OCI-LY1 (cell line): ENCODE data around the gene TRPM5.

Source experiments
- H2AFZ ChIP-seq: fragments of 200-600 bp; sonication (generic), shearing (Covaris generic); 2 replicates; pipeline ENCODE4 v1.6.0; 2014; ENCODE audit warnings: antibody characterized with exemption, mild to moderate bottlenecking, low read length
- H3F3A ChIP-seq: fragments of 200-600 bp; sonication (generic), shearing (Covaris generic); 2 replicates; pipeline ENCODE4 v1.6.0; 2014; ENCODE audit warnings: mild to moderate bottlenecking, antibody characterized with exemption, low read length, moderate library complexity; ENCODE audit not compliant: insufficient read depth
- H3K27ac ChIP-seq: fragments of 200-600 bp; sonication (generic); 2 replicates; pipeline ENCODE4 v1.5.1; 2014; ENCODE audit warnings: low read length, mixed run types, mild to moderate bottlenecking, low read depth; ENCODE audit not compliant: poor library complexity, severe bottlenecking
- H3K27me3 ChIP-seq: fragments of 200-600 bp; sonication (generic); 2 replicates; pipeline ENCODE4 v1.6.0; 2014; ENCODE audit warnings: antibody characterized with exemption, mild to moderate bottlenecking, low read length, moderate library complexity; ENCODE audit not compliant: insufficient read depth
- H3K36me3 ChIP-seq: fragments of 200-600 bp; sonication (generic); 2 replicates; pipeline ENCODE4 v1.6.1; 2014; ENCODE audit warnings: mild to moderate bottlenecking, antibody characterized with exemption, low read length, moderate library complexity, mixed read lengths; ENCODE audit not compliant: insufficient read depth
- H3K4me1 ChIP-seq: fragments of 200-600 bp; sonication (generic); 2 replicates; pipeline ENCODE4 v1.5.1; 2014; ENCODE audit warnings: mild to moderate bottlenecking, low read length, moderate library complexity; ENCODE audit not compliant: insufficient read depth, severe bottlenecking
- H3K4me2 ChIP-seq: fragments of 200-600 bp; sonication (generic), shearing (Covaris generic); 2 replicates; pipeline ENCODE4 v1.6.1; 2014; ENCODE audit warnings: low read length
- H3K4me3 ChIP-seq: fragments of 200-600 bp; sonication (generic); 2 replicates; pipeline ENCODE4 v1.5.1; 2014; ENCODE audit warnings: low read length, low read depth, mild to moderate bottlenecking, mixed read lengths; ENCODE audit not compliant: poor library complexity, severe bottlenecking
- H3K79me2 ChIP-seq: fragments of 200-600 bp; shearing (Covaris generic); 2 replicates; pipeline ENCODE4 v1.6.1; 2016; ENCODE audit warnings: mixed run types, low read length, mixed read lengths; ENCODE audit not compliant: insufficient read depth
- H3K9ac ChIP-seq: fragments of 200-600 bp; sonication (generic), shearing (Covaris generic); 2 replicates; pipeline ENCODE4 v1.6.1; 2014; ENCODE audit warnings: mild to moderate bottlenecking, low read length, mixed read lengths
- H3K9me2 ChIP-seq: fragments of 200-600 bp; sonication (generic), shearing (Covaris generic); 2 replicates; pipeline ENCODE4 v1.6.1; 2014; ENCODE audit warnings: low read depth, mild to moderate bottlenecking, low read length, mixed read lengths
- H3K9me3 ChIP-seq: fragments of 200-600 bp; shearing (Covaris generic); 2 replicates; pipeline ENCODE4 v1.6.1; 2014; ENCODE audit warnings: low read length, mixed read lengths
- H4K20me1 ChIP-seq: fragments of 200-600 bp; sonication (generic), shearing (Covaris generic); 2 replicates; pipeline ENCODE4 v1.6.0; 2016; ENCODE audit warnings: mild to moderate bottlenecking, low read length; ENCODE audit not compliant: insufficient read depth
- EZH2 ChIP-seq: fragments of 200-600 bp; sonication (generic), shearing (Covaris generic); IDR thresholded peaks from 2 replicates; pipeline ENCODE4 v1.8.0; 2017; ENCODE audit warnings: borderline replicate concordance, mixed run types, mild to moderate bottlenecking, antibody characterized with exemption, low read length, moderate library complexity, mixed read lengths
- TF ChIP-seq, protein P1 (sequence below): fragments of 200-600 bp; sonication (generic), shearing (Covaris generic); IDR thresholded peaks from 2 replicates; pipeline ENCODE4 v1.5.1; 2017; ENCODE audit warnings: mild to moderate bottlenecking, antibody characterized with exemption, low read length, moderate library complexity, mixed read lengths

Gene TRPM5

GRCh38 chr11:2417856-2418692 lies 26.2 kb downstream of the TRPM5 start:
- H3K4me3 ChIP-seq, result no peak overlapping the region
- H4K20me1 ChIP-seq, result no peaks in the 10 kb centered on the region
- no peaks in the 10 kb centered on the region for H3K36me3 ChIP-seq
- no peak overlapping the region for H3K4me2 ChIP-seq
- no peaks in the 10 kb centered on the region for H3K9me3 ChIP-seq
- H3K4me1 ChIP-seq, result no peaks in the 10 kb centered on the region
- H3K27me3 ChIP-seq, result no peaks in the 10 kb centered on the region
- H3K79me2 ChIP-seq, result no peaks in the 10 kb centered on the region
- no peak overlapping the region for H3K27ac ChIP-seq
- H3F3A ChIP-seq, result no peaks in the 10 kb centered on the region
- no peak overlapping the region for H3K9ac ChIP-seq
- TF ChIP-seq, protein P1, sequence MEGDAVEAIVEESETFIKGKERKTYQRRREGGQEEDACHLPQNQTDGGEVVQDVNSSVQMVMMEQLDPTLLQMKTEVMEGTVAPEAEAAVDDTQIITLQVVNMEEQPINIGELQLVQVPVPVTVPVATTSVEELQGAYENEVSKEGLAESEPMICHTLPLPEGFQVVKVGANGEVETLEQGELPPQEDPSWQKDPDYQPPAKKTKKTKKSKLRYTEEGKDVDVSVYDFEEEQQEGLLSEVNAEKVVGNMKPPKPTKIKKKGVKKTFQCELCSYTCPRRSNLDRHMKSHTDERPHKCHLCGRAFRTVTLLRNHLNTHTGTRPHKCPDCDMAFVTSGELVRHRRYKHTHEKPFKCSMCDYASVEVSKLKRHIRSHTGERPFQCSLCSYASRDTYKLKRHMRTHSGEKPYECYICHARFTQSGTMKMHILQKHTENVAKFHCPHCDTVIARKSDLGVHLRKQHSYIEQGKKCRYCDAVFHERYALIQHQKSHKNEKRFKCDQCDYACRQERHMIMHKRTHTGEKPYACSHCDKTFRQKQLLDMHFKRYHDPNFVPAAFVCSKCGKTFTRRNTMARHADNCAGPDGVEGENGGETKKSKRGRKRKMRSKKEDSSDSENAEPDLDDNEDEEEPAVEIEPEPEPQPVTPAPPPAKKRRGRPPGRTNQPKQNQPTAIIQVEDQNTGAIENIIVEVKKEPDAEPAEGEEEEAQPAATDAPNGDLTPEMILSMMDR, result no peak
- no peak for TF ChIP-seq EZH2
- no peak overlapping the region for H2AFZ ChIP-seq
- H3K9me2 ChIP-seq, result no peaks in the 10 kb centered on the region

GRCh38 chr11:2416765-2417164 lies 27.5 kb downstream of the TRPM5 start:
- no peak overlapping the region for H2AFZ ChIP-seq
- H3K27me3 ChIP-seq, result 0 out of 2 replicates have a peak, but pooled peaks cover 4% of the 10 kb centered on the region
- no peak overlapping the region for H3K27ac ChIP-seq
- no peaks in the 10 kb centered on the region for H3F3A ChIP-seq
- H3K36me3 ChIP-seq, result no peaks in the 10 kb centered on the region
- no peak overlapping the region for H3K4me3 ChIP-seq
- H3K9me2 ChIP-seq, result no peaks in the 10 kb centered on the region
- no peak overlapping the region for H3K9ac ChIP-seq
- H3K9me3 ChIP-seq, result no peaks in the 10 kb centered on the region
- H3K4me1 ChIP-seq, result no peaks in the 10 kb centered on the region
- TF ChIP-seq EZH2, result no peak
- TF ChIP-seq, protein P1, result no peak
- no peak overlapping the region for H3K4me2 ChIP-seq
- H4K20me1 ChIP-seq, result no peaks in the 10 kb centered on the region
- no peaks in the 10 kb centered on the region for H3K79me2 ChIP-seq

DNA sequence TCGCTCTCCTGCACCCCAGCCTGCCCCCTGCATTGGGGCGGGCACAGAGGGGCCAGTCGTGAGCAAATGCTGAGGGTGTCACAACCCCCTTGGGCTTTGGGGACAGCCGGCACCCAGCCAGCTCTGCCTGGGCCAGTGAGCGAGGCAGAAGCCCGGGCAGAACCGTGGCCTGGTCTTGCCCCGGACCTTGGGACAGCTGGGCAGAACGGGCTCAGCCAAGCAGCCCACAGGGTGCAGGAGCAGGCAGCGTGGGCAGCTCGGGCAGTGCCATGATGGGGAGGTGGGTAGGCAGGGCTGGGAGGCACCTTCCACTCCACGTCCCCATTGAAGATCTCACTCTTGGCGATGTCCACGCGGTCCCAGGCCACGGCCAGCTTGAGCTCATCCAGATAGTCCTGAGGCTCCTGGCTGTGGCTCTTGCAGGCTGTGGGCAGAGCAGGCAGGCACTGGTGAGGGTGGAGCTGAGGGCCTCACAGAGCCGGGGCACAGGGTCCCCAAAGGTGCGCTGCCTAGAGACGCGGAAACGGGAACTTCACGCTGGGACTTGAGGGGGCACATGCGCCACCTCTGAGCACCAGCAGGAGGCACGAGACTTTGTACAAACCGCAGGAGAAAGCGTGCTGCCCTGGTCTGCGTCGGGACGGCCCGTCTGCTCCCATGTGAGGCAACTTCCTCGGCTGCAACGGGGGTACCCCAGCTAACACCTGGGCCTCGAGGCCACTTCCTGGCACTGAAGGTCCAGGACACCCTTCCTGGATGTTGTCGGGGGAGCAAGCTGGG lies 28.5 kb downstream of the TRPM5 start:
- H3K27ac ChIP-seq, result no peak overlapping the region
- H3K36me3 ChIP-seq, result no peaks in the 10 kb centered on the region
- H3K27me3 ChIP-seq, result 0 out of 2 replicates have a peak, but pooled peaks cover 4% of the 10 kb centered on the region
- no peaks in the 10 kb centered on the region for H3K79me2 ChIP-seq
- no peak overlapping the region for H2AFZ ChIP-seq
- no peaks in the 10 kb centered on the region for H3K9me2 ChIP-seq
- H3K9me3 ChIP-seq, result no peaks in the 10 kb centered on the region
- no peaks in the 10 kb centered on the region for H4K20me1 ChIP-seq
- H3K9ac ChIP-seq, result no peak overlapping the region
- no peaks in the 10 kb centered on the region for H3K4me1 ChIP-seq
- TF ChIP-seq, protein P1, result peak; percentile 45; the same call in 1 of the 2 replicates
- no peak for TF ChIP-seq EZH2
- no peak overlapping the region for H3K4me2 ChIP-seq
- H3F3A ChIP-seq, result no peaks in the 10 kb centered on the region
- no peak overlapping the region for H3K4me3 ChIP-seq
